Esophagus (tissue), 2 donors: ENCODE measurements around the gene RANGRF. TPM values are rescaled to one million over a fixed set of nuclear protein-coding genes. Genes with fewer than 3 reads are reported as not detected.

Experiments
- H3K27ac ChIP-seq, 2 donors: one replicate each; pipeline ENCODE4 v1.5.1; 2013; ENCODE audit warnings: low read depth in 2 of 2, mild to moderate bottlenecking in 2 of 2, inconsistent platforms in 1 of 2, low read length in 1 of 2, moderate library complexity in 1 of 2
- H3K27me3 ChIP-seq, 2 donors: one replicate each; pipeline ENCODE4 v1.6.1; 2013; ENCODE audit warnings: low read length in 2 of 2, control low read depth in 1 of 2, mild to moderate bottlenecking in 1 of 2; ENCODE audit not compliant: insufficient read depth in 2 of 2, control insufficient read depth in 1 of 2
- H3K36me3 ChIP-seq, 2 donors: one replicate each; pipeline ENCODE4 v1.6.1; 2013; ENCODE audit warnings: low read length in 1 of 2; ENCODE audit not compliant: control insufficient read depth in 2 of 2, insufficient read depth in 2 of 2
- H3K4me1 ChIP-seq, 2 donors: one replicate each; pipeline ENCODE4 v1.6.1; 2013; ENCODE audit warnings: low read length in 1 of 2; ENCODE audit not compliant: control insufficient read depth in 2 of 2, insufficient read depth in 2 of 2
- H3K4me3 ChIP-seq, 2 donors: one replicate each; pipeline ENCODE4 v1.5.1; 2013; ENCODE audit warnings: low read length in 2 of 2, mild to moderate bottlenecking in 2 of 2, low read depth in 1 of 2, moderate library complexity in 1 of 2
- H3K9me3 ChIP-seq, 2 donors: one replicate each; pipeline ENCODE4 v1.6.1; 2013; ENCODE audit warnings: mild to moderate bottlenecking in 2 of 2, low read depth in 1 of 2, low read length in 1 of 2, moderate library complexity in 1 of 2; ENCODE audit not compliant: control insufficient read depth in 2 of 2, insufficient read depth in 1 of 2
- WGBS, 2 donors: extraction: QIAGEN DNeasy Blood & Tissue Kit; methylation state at CpG; one replicate each; pipeline ENCODE4 v1.1.7; 2013; 5-methylcytosine and 5-hydroxymethylcytosine counted together
- polyA plus RNA-seq, 2 donors: library from polyadenylated mRNA; stranded (reverse); fragments of 200-250 nt; gene quantifications; one replicate each; pipeline ENCODE4 v1.2.3, GENCODE V29; 2013
- donor health status: healthy with polysubstance abuse.
- donor health status: Bipolar disorder and iron deficiency.

The RANGRF gene
- polyA plus RNA-seq, 2 donors = 9.9 to 17.8 TPM

DNA sequence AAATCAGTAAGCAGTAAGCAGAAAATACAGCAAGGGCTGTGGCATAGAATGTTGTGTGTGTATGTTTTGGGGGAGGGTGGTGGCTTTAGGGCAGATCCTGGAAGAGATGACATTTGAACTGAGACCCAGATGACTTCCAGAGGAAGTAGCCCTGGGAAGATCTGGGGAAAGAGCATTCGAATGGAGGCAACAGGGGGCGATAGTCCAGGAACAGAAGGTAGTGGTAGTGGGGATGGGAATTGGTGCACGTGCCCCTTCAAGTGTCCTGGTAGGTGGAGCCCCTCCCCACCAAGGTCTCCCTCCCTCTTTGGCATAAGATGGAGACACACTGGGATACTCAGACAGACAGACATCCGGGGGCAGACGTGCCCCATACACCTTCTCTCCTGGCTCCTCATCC, 35.7 kb downstream of the RANGRF start:
- H3K36me3 ChIP-seq = no peaks in the 10 kb centered on the region
- H3K27me3 ChIP-seq = peaks cover 0 to 4% of the 10 kb centered on the region in 2 donors
- no peak overlapping the region for H3K27ac ChIP-seq
- H3K9me3 ChIP-seq = no peaks in the 10 kb centered on the region
- H3K4me1 ChIP-seq = peaks cover 0 to 11% of the 10 kb centered on the region in 2 donors
- WGBS, 2 donors = 76 to 79% methylated on average over 5 of the region's 5 CpGs
- H3K4me3 ChIP-seq = no peak overlapping the region

DNA sequence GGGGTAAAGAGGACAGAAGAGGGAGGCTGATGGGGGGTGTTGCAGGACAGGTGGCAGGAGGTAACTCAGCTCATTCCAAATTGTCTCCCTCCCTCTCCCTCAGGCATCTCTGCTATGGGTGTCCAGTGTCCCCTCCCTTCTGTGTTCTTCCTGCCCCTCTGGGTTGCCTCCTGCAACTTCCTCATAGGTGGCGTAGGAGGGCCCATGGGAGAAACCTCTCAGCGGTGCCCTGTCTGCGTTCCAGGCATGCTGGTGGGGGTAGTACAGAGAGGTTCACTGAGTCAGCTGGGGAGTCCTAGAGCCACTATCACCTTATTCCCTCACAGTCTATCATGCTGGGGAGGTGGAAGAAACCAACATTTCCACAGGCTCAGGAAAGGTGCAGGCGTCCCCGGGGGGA, 36.5 kb downstream of the RANGRF start:
- Histone ChIP-seq H3K4me3 (no peak overlapping the region), H3K4me1 (peaks cover 0 to 11% of the 10 kb centered on the region in 2 donors), H3K27ac (no peak overlapping the region), H3K36me3 (no peaks in the 10 kb centered on the region), H3K9me3 (no peaks in the 10 kb centered on the region), H3K27me3 (peaks cover 0 to 4% of the 10 kb centered on the region in 2 donors)
- WGBS, 2 donors = 74 to 78% methylated on average over 5 of the region's 5 CpGs

DNA sequence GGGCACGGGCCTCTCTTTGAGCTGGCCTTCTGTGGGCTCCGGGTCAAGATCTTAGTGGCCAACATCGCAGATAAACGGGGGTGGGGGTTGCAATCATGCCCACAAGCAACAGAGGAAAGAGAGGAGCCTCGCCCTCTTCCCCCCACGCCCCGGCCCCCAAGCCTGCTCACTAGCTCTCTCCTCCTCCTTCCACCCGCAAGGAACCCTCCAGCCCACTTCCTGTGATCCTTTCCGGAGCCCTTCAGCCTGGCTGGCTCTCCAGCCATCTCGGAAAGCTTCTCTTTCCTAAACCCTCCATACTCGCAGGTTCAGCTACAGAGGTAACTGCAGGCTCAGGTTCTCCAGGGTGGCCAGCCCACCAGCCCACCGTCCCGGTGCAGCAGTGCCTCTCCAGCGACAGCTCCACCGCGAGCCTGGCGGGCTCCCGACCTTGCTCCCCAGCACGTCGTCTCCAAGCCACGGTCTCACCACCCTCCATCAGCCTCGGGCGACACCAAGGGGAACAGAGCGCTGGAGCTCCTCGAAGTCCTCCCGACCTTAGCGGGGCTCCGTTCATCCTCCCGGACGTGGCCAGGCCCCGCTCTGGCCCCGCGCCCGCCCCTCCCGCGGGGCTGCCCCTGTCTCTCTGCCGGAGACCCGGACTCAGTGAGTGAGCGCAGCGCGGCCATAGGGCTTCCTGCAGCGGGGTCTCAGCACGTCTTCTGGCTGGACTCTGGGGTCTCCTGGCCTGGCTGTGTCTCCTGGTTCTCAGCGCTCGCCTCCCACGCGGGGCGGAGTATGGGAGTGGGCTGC, 38.2 kb downstream of the RANGRF start:
- H3K27ac ChIP-seq = peak overlapping the region; percentile 1 to 14
- H3K9me3 ChIP-seq = no peaks in the 10 kb centered on the region
- peak overlapping the region; percentile 32 to 43 for H3K4me3 ChIP-seq
- H3K36me3 ChIP-seq = no peaks in the 10 kb centered on the region
- WGBS, 2 donors = 4 to 6% methylated on average over 48 of the region's 48 CpGs
- peaks cover 0 to 4% of the 10 kb centered on the region in 2 donors for H3K27me3 ChIP-seq
- peaks cover 0 to 11% of the 10 kb centered on the region in 2 donors for H3K4me1 ChIP-seq

DNA sequence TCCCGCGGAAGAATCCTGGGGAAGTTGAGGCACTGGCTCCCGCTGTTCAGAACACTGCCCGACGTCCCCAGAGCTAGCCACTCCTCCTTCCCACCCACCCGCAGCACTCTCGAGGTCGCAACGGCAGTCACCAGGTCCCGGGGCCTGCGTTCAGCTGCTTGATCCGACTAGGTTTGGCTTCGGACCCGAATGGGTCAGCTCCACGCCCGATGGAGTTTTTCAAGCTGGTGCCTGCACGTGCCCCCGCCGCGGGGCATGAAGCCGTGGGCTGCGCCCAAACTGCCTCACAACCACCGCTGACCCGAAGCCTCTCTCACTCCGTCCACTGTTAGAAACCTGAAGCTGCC, 38.8 kb downstream of the RANGRF start:
- H3K9me3 ChIP-seq = no peaks in the 10 kb centered on the region
- peaks cover 0 to 4% of the 10 kb centered on the region in 2 donors for H3K27me3 ChIP-seq
- peak overlapping the region; percentile 32 to 43 for H3K4me3 ChIP-seq
- WGBS, 2 donors = 12 to 15% methylated on average over 25 of the region's 25 CpGs
- H3K27ac ChIP-seq = peak overlapping the region in 1 of 2 donors; percentile 14
- H3K36me3 ChIP-seq = no peaks in the 10 kb centered on the region
- H3K4me1 ChIP-seq = peaks cover 0 to 11% of the 10 kb centered on the region in 2 donors

DNA sequence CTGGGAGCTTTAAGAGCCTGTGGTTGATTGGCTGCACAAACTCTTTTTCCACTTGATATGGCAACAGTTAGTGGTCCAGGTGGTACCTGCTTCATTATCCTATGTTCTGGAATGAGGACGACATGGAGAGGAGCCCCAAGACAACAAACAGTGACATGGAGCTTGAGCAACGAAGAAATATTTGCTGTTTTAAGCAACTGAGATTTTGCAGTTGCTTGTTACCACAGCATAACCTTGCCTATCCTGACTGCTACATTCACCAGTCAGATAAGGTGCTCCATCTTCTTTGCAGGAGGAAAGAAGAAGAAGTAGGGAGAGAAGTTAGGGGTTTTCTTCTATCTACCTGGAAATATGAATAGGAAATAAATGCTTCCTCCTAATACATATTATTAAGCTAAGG, 43.7 kb downstream of the RANGRF start:
- Histone ChIP-seq H3K27me3 (peaks cover 0 to 4% of the 10 kb centered on the region in 2 donors), H3K9me3 (no peaks in the 10 kb centered on the region), H3K4me1 (peaks cover 0 to 3% of the 10 kb centered on the region in 2 donors), H3K36me3 (no peaks in the 10 kb centered on the region), H3K27ac (no peak overlapping the region), H3K4me3 (no peak overlapping the region)
- 82 to 93% methylated on average over 2 of the region's 2 CpGs for WGBS, 2 donors

DNA sequence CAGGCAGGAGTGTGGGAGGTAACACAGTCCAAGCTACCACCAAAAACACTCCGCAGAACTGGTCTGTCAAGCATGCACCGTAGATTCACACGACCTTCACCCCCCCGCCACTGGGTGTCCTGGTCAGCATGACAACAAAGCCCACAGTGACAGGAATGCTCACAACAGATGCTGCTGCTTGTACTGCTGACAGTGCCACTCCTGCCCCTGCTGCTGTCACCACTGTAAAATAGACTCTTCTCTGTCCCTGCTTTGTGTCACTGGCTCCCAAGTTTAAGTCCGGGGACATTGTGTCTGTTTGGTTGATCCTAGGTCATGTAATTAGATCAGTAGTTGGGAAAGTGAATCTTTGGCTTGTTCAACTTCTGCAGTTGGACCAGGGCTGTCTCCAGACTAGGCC, 44.2 kb downstream of the RANGRF start:
- no peaks in the 10 kb centered on the region for H3K9me3 ChIP-seq
- H3K27ac ChIP-seq = no peak overlapping the region
- H3K4me1 ChIP-seq = no peaks in the 10 kb centered on the region
- peaks cover 0 to 3% of the 10 kb centered on the region in 2 donors for H3K27me3 ChIP-seq
- 49 to 57% methylated on average over 5 of the region's 5 CpGs for WGBS, 2 donors
- no peaks in the 10 kb centered on the region for H3K36me3 ChIP-seq
- H3K4me3 ChIP-seq = no peak overlapping the region

DNA sequence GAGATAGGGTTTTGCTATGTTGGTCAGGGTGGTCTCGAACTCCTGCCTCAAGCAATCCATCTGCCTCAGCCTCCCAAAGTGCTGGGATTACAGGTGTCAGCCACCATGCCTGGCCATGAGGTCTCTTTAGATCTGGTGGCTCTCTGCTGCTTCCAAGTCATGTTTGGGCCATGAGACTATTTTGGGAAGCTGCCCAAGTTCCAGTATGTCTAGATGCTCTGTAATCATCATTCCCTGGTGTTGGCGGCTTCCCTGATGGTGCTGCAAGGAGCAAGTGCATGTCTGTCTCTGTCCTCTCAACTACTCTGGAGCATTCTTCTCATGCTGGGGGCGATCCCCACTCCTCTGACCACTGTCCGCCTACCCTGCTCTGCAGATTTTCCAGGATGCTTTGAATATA, 44.8 kb downstream of the RANGRF start:
- Histone ChIP-seq H3K9me3 (no peaks in the 10 kb centered on the region), H3K27ac (no peak overlapping the region), H3K4me1 (no peaks in the 10 kb centered on the region), H3K4me3 (no peak overlapping the region), H3K36me3 (no peaks in the 10 kb centered on the region), H3K27me3 (no peaks in the 10 kb centered on the region)
- WGBS, 2 donors = 92 to 96% methylated on average over 4 of the region's 4 CpGs

DNA sequence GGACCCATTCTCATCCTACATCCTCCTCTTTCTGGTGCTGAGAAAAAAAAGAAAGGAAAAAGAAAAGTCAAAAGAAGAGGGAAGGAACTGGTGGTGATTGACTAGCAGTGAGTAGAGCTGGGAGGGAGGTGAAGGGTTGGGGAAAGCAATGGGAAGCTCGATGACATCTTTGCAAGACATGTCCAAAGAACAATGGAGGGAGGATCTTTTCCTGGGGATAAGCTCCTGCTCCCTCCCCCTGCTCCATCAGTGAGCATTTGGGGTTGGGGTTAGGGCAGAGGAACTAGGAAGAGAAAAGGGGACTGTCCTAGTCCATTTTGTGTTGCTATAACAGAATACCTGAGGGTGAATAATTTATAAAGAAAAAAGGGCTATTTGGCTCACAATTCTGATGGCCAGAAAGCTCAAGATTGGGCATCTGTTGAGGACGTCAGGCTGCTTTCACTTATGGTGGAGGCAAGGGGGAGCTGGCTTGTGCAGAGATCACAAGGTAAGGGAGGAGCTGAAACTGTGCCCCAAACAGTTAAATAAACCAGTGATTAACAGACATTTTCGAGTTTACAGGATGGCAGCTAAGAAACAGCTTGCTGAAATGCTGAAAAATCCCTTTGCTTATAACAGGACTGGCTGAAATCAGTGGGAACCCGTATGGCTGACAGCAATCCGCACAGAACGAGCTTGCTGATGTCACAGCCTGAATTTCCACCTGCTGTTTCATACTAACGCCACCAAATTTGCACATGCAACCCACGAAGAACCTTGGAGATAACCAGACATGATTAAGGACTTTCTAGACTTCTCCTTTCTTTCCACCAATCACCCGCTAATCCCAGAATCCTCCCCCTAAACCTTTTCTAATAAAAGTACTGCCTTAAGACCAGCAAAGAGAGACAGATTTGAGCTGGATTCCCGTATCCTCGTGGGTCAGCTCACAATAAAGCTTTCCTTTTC, 49.6 kb downstream of the RANGRF start:
- H3K4me3 ChIP-seq = no peak overlapping the region

DNA sequence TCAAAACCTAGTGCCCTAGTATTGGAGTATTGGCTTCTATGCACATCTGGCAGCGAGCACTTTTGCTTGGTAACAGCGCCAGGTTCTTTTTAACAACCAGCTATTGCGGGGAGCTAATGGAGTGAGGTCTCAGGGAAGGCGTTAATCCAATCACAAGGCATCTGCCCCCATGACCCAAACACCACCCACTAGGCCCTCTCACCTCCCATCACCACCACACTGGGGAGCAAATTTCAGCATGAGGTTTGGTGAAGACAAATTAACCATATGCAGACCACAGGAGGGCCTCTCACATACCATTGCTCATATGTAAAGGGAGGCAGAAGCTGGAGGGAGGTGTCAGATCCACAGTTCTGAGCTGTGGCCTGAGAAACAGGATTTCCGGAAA, 50.3 kb downstream of the RANGRF start:
- Histone ChIP-seq H3K4me1 (no peaks in the 10 kb centered on the region), H3K27ac (no peak overlapping the region), H3K4me3 (no peak overlapping the region), H3K9me3 (no peaks in the 10 kb centered on the region), H3K36me3 (no peaks in the 10 kb centered on the region), H3K27me3 (no peaks in the 10 kb centered on the region)
- WGBS, 2 donors = 86 to 87% methylated on average over 5 of the region's 5 CpGs

More for the DNA sequence above, 49.6 kb downstream of the RANGRF start:
- Histone ChIP-seq H3K4me1 (no peaks in the 10 kb centered on the region), H3K27ac (no peak overlapping the region), H3K36me3 (no peaks in the 10 kb centered on the region), H3K9me3 (no peaks in the 10 kb centered on the region), H3K27me3 (no peaks in the 10 kb centered on the region)
- 38 to 44% methylated on average over 11 of the region's 11 CpGs for WGBS, 2 donors
